ENCODE data around the gene POU3F3.

GRCh38 chr2:104854498-104855220 is 744 bp downstream of the POU3F3 start:
- TF ChIP-seq CTCF (IDR thresholded peaks at IDR 0.05) (no peak), POLR2A (IDR thresholded peaks at IDR 0.05) (no peak)
